Stomach smooth muscle (tissue), 2 donors: Measurements from ENCODE around the gene LRCH3.
"Not testable (repeated sequence)": the region's sequence is repeated elsewhere in the genome, so short reads cannot be mapped to it uniquely, and the experiment has no call there.

Experiments used
- H3K27ac ChIP-seq: one replicate; pipeline ENCODE4 v1.7.0; 2013; ENCODE audit warnings: mild to moderate bottlenecking, low read length, inconsistent platforms
- H3K27me3 ChIP-seq, 2 donors: one replicate each; pipeline ENCODE4 v1.7.0; 2013; ENCODE audit warnings: low read length in 2 of 2; ENCODE audit not compliant: insufficient read depth in 2 of 2, control insufficient read depth in 1 of 2
- H3K36me3 ChIP-seq, 2 donors: one replicate each; pipeline ENCODE4 v1.7.0; 2013; ENCODE audit warnings: low read length in 2 of 2; ENCODE audit not compliant: control insufficient read depth in 2 of 2, insufficient read depth in 2 of 2
- H3K4me1 ChIP-seq: one replicate; pipeline ENCODE4 v1.7.0; 2013; ENCODE audit warnings: low read length; ENCODE audit not compliant: control insufficient read depth, insufficient read depth
- H3K4me3 ChIP-seq, 2 donors: one replicate each; pipeline ENCODE4 v1.7.0; 2013; ENCODE audit warnings: low read length in 2 of 2
- H3K9ac ChIP-seq, 2 donors: one replicate each; pipeline ENCODE4 v1.7.0; 2013; ENCODE audit warnings: low read length in 2 of 2, mild to moderate bottlenecking in 1 of 2
- H3K9me3 ChIP-seq, 2 donors: one replicate each; pipeline ENCODE4 v1.7.0; 2013; ENCODE audit warnings: low read length in 2 of 2; ENCODE audit not compliant: control insufficient read depth in 2 of 2
- donor health status: healthy.
- donor health status: Pancreatic carcinoma.

Gene LRCH3

GRCh38 chr3:197906850-197907187 is 115.8 kb downstream of the LRCH3 start:
- H3K36me3 ChIP-seq: no peaks in the 10 kb centered on the region
- H3K9me3 ChIP-seq: no peaks in the 10 kb centered on the region
- H3K9ac ChIP-seq: no peak overlapping the region
- H3K27me3 ChIP-seq: no peaks in the 10 kb centered on the region
- no peak overlapping the region for H3K4me3 ChIP-seq
- H3K4me1 ChIP-seq: no peaks in the 10 kb centered on the region
- no peak overlapping the region for H3K27ac ChIP-seq

DNA sequence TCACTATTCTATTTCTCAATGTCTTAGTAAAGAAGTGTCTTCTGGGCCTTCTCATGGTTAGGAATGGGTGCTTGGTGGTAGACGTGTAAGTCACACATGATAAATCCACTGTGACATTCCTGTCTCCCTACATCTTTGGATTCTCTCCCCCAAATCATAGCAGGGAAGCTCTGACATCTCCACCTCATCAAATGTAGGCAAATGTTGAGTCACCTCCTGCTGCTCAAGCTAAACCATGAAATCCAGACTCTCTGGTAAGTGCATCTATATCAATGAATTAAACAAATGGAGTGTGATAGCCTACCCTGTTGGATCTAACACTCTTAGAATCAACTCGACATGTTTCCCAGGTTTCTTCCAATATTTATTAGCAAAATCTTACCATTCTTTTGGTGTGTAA is 116.1 kb downstream of the LRCH3 start:
- Histone ChIP-seq H3K9me3 (no peaks in the 10 kb centered on the region), H3K4me1 (no peaks in the 10 kb centered on the region), H3K27me3 (no peaks in the 10 kb centered on the region), H3K27ac (no peak overlapping the region), H3K9ac (no peak overlapping the region), H3K36me3 (no peaks in the 10 kb centered on the region), H3K4me3 (no peak overlapping the region)

DNA sequence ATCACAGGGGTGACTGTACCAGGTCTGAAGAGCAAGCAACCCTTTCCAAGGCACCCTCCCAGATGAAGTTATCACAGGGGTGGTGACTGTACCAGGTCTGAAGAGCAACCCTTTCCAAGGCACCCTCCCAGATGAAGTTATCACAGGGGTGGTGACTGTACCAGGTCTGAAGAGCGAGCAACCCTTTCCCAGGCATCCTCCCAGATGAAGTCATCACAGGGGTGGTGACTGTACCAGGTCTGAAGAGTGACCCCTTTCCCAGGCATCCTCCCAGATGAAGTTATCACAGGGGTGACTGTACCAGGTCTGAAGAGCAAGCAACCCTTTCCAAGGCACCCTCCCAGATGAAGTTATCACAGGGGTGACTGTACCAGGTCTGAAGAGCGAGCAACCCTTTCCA is 117.5 kb downstream of the LRCH3 start:
- H3K27ac ChIP-seq, H3K4me1 ChIP-seq, H3K9ac ChIP-seq, H3K9me3 ChIP-seq, H3K4me3 ChIP-seq, H3K27me3 ChIP-seq, H3K36me3 ChIP-seq: not testable (repeated sequence)

DNA sequence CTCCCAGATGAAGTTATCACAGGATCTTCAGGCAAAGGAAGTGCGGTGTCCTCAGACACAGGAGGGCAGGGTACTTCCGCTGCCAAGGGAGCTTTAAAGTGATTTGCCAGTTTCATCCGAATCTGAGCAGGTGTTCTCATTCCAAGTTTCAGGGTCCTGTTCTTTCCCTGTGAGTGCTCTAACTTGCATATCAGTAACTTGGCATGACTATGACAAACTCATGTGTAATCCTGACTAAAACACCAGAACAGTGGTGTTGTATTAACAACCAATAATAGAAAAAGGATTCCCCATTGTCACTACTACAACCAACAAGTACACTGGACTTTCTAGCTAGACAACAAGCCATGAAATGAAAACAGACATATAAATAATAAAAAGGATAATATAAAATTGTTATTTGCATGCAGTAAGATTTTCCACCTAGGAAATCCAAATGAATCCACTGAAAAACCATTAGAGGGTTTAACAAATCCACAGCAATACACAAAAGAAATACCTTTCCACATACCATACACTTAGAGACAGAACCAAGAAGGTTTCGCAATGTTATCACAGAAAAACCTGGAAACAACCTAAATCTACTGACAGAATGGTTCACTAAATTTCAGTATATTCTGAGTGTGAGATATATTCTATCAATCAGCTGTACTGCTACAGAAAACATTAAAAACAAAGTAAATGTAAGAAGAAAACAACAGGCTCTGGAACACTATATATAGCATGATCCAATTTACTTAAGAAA is 118.1 kb downstream of the LRCH3 start:
- H3K4me3 ChIP-seq: no peak overlapping the region
- no peak overlapping the region for H3K9ac ChIP-seq
- no peak overlapping the region for H3K27ac ChIP-seq
- H3K36me3 ChIP-seq: peaks cover 2 to 7% of the 10 kb centered on the region in 2 donors
- no peaks in the 10 kb centered on the region for H3K27me3 ChIP-seq
- H3K4me1 ChIP-seq: no peaks in the 10 kb centered on the region
- H3K9me3 ChIP-seq: no peaks in the 10 kb centered on the region

DNA sequence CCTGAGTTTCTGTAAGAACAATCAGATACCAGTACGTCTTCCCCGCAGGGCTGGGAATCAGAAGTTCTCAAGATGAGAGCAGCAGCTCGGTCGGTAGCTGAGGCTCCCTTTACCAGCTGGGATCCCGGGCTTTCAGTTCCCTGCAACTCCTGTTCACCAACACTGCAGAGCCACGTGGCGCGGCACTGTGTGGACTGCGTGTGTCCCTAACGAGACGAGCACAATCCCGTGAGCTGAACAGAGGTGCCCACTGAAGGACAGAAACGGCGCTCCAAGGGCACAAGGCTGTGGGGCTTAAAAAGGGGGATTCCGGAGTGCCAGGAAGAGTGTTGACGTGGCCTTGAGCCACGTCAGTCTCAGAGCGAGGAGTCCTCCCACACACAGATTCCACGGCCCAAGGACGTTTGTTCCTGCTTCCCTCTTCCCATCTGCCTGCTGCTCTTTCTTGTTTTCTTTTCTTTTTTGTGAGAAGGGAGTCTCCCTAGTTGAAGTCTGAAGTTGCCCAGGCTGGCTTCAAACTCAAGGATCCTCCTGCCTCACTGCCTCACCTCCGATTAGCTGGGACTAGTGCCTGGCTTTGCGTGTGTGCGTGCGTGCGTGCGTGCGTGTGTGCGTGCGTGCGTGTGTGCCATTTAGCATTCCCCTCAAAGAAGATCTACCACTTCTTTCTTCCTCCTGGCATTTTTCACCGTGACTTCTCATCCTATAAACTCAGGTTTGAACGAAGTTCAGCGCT is 121.9 kb downstream of the LRCH3 start:
- Histone ChIP-seq H3K4me3 (no peak overlapping the region), H3K27me3 (no peaks in the 10 kb centered on the region), H3K9ac (no peak overlapping the region), H3K36me3 (peaks cover 3 to 7% of the 10 kb centered on the region in 2 donors), H3K9me3 (no peaks in the 10 kb centered on the region), H3K4me1 (no peaks in the 10 kb centered on the region), H3K27ac (no peak overlapping the region)

- no peak overlapping the region for H3K9ac ChIP-seq
- no peaks in the 10 kb centered on the region for H3K4me1 ChIP-seq
- no peak overlapping the region for H3K4me3 ChIP-seq
- no peaks in the 10 kb centered on the region for H3K27me3 ChIP-seq
- H3K36me3 ChIP-seq: peaks cover 3 to 7% of the 10 kb centered on the region in 2 donors
- no peak overlapping the region for H3K27ac ChIP-seq
- H3K9me3 ChIP-seq: no peaks in the 10 kb centered on the region
Measured at GRCh38 chr3:197913641-197914380, 122.8 kb downstream of the LRCH3 start.

DNA sequence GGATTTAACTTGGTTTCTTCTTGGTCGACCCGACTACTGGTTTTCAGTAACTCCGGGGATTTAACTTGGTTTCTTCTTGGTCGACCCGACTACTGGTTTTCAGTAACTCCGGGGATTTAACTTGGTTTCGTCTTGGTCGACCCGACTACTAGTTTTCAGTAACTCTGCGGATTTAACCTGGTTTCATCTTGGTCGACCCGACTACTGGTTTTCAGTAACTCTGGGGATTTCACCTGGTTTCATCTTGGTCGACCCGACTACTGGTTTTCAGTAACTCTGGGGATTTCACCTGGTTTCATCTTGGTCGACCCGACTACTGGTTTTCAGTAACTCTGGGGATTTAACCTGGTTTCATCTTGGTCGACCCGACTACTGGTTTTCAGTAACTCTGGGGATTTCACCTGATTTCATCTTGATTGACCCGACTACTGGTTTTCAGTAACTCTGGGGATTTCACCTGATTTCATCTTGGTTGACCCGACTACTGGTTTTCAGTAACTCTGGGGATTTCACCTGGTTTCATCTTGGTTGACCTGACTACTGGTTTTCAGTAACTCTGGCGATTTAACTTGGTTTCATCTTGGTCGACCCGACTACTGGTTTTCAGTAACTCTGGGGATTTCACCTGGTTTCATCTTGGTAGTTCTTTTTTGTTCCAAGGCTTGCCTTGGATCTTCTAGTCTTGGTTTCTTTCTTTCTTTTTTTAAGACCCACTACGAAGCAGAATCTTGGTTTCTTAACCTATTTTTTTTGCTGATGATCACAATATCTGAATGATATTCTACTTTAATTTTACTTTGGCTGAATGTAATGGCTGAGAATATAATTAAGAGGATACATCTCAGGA is 130.6 kb downstream of the LRCH3 start:
- not testable (repeated sequence) for H3K27me3 ChIP-seq, H3K4me3 ChIP-seq, H3K9me3 ChIP-seq, H3K27ac ChIP-seq, H3K4me1 ChIP-seq, H3K9ac ChIP-seq, H3K36me3 ChIP-seq

- no peaks in the 10 kb centered on the region for H3K9me3 ChIP-seq
- H3K9ac ChIP-seq: no peak overlapping the region
- peaks cover 0 to 4% of the 10 kb centered on the region in 2 donors for H3K36me3 ChIP-seq
- H3K4me1 ChIP-seq: no peaks in the 10 kb centered on the region
- H3K27me3 ChIP-seq: no peaks in the 10 kb centered on the region
- no peak overlapping the region for H3K4me3 ChIP-seq
- no peak overlapping the region for H3K27ac ChIP-seq
Measured at GRCh38 chr3:197926418-197926817, 135.4 kb downstream of the LRCH3 start.

- not testable (repeated sequence) for H3K27me3 ChIP-seq, H3K4me3 ChIP-seq, H3K9ac ChIP-seq, H3K4me1 ChIP-seq, H3K9me3 ChIP-seq, H3K27ac ChIP-seq, H3K36me3 ChIP-seq
Measured at GRCh38 chr3:197927578-197927977, 136.5 kb downstream of the LRCH3 start.

DNA sequence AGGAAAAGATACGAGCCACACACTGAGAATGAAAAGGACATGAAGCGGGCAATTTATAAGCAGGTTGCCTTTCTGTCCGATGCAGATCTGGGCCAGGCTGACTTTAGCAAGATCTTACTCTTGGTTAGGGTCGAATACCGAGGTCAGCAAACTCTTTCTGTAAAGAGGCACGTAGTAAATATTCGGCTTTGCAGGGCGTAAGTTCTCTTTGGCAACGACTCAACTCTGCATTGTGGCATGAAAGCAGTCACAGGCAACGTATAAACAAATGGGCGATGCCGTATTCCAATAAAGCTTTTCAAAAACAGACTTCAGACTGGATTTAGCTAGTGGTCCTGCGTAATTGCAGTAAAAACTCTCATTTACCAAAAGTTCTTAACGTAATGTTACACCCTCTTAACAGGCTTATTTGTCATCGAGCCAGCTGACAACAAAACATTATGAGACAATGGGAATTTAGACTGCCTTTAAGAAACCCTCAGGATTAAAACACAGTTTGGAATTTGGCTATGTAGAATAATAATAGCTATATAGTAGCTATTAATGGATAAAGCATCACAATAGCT is 145.8 kb downstream of the LRCH3 start:
- no peaks in the 10 kb centered on the region for H3K9me3 ChIP-seq
- H3K27ac ChIP-seq: no peak overlapping the region
- peaks cover 4% of the 10 kb centered on the region for H3K4me1 ChIP-seq
- H3K9ac ChIP-seq: peak overlapping the region in 1 of 2 donors; percentile 42
- H3K36me3 ChIP-seq: no peaks in the 10 kb centered on the region
- H3K4me3 ChIP-seq: peak overlapping the region in 1 of 2 donors; percentile 44
- H3K27me3 ChIP-seq: no peaks in the 10 kb centered on the region
